MM.1S (cell line): ENCODE measurements around the gene GRK7.

Source experiments
- CTCF ChIP-seq: fragments of 300-600 bp; sonication (generic); IDR thresholded peaks from 2 replicates; pipeline ENCODE4 v1.5.1; 2016; ENCODE audit warnings: antibody characterized with exemption, low read length, mixed read lengths
- EZH2 ChIP-seq: fragments of 300-600 bp; sonication (generic); optimal IDR thresholded peaks from 2 replicates; pipeline ENCODE3; 2017; ENCODE audit warnings: low read depth, mild to moderate bottlenecking, antibody characterized with exemption, low read length, mixed read lengths
- EZH2phosphoT487 ChIP-seq: fragments of 300-600 bp; sonication (generic); IDR thresholded peaks from 2 replicates; pipeline ENCODE4 v1.6.1; 2018; ENCODE audit warnings: antibody characterized with exemption, low read length

GRCh38 chr3:141812084-141812483 lies 48.9 kb downstream of the GRK7 start:
- TF ChIP-seq CTCF (no peak), EZH2phosphoT487 (no peak), EZH2 (no peak)
